ENCODE data around the gene FOXI2. TPM values are rescaled to one million over a fixed set of nuclear protein-coding genes. Genes with fewer than 3 reads are reported as not detected.

The FOXI2 gene
- total RNA-seq, 1 experiment from 2014 or later, result not detected

DNA sequence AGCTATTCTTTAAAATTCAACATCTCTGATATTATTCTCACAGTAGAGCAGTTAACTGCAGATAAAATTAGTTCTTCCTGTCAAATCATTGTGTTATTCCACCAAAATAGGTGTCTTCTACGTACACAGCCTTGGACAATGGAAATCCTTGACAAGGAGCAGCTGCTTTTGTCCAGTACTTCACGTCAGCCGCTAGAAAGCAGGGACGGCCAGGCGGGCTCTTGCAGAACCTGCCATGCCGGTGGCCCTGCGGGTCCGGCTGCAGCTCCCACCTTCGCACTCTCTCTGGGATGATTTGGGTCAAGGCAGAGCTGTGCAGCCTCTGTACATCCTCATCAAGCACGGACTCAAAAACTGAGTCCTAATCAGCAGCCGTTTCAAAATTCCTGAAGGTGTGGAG lies 2.2 kb upstream of the FOXI2 start:
- TF ChIP-seq EZH2 (IDR thresholded peaks at IDR 0.05; ENCODE audit: borderline replicate concordance, low read depth, low read length, poor library complexity, severe bottlenecking) (no peak), CTCF (conservative IDR thresholded peaks at IDR 0.05; ENCODE audit: low read depth, low read length) (no peak)
- Histone ChIP-seq H3K36me3 (ENCODE audit: insufficient read depth, low read length, poor library complexity, severe bottlenecking) (no peaks in the 10 kb centered on the region), H3K27ac (ENCODE audit: low read depth, low read length, poor library complexity, severe bottlenecking) (no peak overlapping the region), H3K9me3 (ENCODE audit: low read depth, low read length, poor library complexity, severe bottlenecking) (no peaks in the 10 kb centered on the region), H3K27me3 (replicated peaks; ENCODE audit: insufficient read depth, low read depth, low read length, poor library complexity) (peaks cover 95% of the 10 kb centered on the region), H3K4me3 (ENCODE audit: low read depth, low read length, poor library complexity, severe bottlenecking) (no peak overlapping the region), H3K4me1 (ENCODE audit: insufficient read depth, low read length, poor library complexity, severe bottlenecking) (no peaks in the 10 kb centered on the region)
- BruUV-seq (replicated peaks), result no TSS peak
- ChIA-PET CTCF (no interaction called here), POLR2A (ENCODE audit: low non-redundant PET) (no interaction called here)
- intact Hi-C loops (cut with micrococcal nuclease; ENCODE audit: unreplicated experiment), result no loop called here
- no peak for DNase-seq (ENCODE audit: low spot score)

- TF ChIP-seq CTCF (conservative IDR thresholded peaks at IDR 0.05; ENCODE audit: low read depth, low read length), result no peak
- TF ChIP-seq EZH2 (IDR thresholded peaks at IDR 0.05; ENCODE audit: borderline replicate concordance, low read depth, low read length, poor library complexity, severe bottlenecking), result no peak
- intact Hi-C loops (cut with micrococcal nuclease; ENCODE audit: unreplicated experiment), result no loop called here
- no peak for DNase-seq (ENCODE audit: low spot score)
- CTCF ChIA-PET, result no interaction called here
- no TSS peak for BruUV-seq (replicated peaks)
- POLR2A ChIA-PET (ENCODE audit: low non-redundant PET), result no interaction called here
- peaks cover 91% of the 10 kb centered on the region for H3K27me3 ChIP-seq (replicated peaks; ENCODE audit: insufficient read depth, low read depth, low read length, poor library complexity)
- H3K36me3 ChIP-seq (ENCODE audit: insufficient read depth, low read length, poor library complexity, severe bottlenecking), result no peaks in the 10 kb centered on the region
- no peaks in the 10 kb centered on the region for H3K4me1 ChIP-seq (ENCODE audit: insufficient read depth, low read length, poor library complexity, severe bottlenecking)
- H3K9me3 ChIP-seq (ENCODE audit: low read depth, low read length, poor library complexity, severe bottlenecking), result no peaks in the 10 kb centered on the region
- H3K27ac ChIP-seq (ENCODE audit: low read depth, low read length, poor library complexity, severe bottlenecking), result no peak overlapping the region
- no peak overlapping the region for H3K4me3 ChIP-seq (ENCODE audit: low read depth, low read length, poor library complexity, severe bottlenecking)
Measured at GRCh38 chr10:127735156-127735555, 1.8 kb upstream of the FOXI2 start.

DNA sequence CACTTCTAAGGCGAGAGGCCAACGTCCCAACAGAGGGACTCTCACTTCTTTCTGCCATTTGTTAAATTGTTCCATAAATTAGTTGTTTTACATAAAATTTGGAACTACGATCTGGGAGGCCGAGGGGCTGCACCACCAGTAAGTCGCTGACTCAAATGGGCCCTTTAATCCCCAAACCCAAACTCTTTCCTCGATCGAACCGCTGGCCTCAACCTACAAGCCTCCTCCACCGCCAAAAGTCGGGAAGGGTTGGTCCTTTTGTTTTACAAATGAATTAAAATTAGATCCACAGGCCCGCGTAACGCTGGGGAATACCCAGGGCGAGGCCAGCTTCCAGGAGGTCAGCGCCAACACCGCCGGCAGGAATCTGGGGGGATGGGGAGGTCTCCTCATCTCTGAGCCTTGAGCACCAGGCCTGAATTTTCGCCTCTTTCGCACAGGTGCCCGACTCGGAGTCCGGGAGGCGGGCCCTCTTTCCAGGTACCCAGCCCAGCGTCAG lies 1.2 kb upstream of the FOXI2 start:
- POLR2A ChIA-PET (ENCODE audit: low non-redundant PET), result no interaction called here
- BruUV-seq (replicated peaks), result no TSS peak

More for the DNA sequence above, 1.2 kb upstream of the FOXI2 start:
- H3K9me3 ChIP-seq (ENCODE audit: low read depth, low read length, poor library complexity, severe bottlenecking), result no peaks in the 10 kb centered on the region
- DNase-seq (ENCODE audit: low spot score), result no peak
- H3K27me3 ChIP-seq (replicated peaks; ENCODE audit: insufficient read depth, low read depth, low read length, poor library complexity), result peaks cover 86% of the 10 kb centered on the region
- no peak for TF ChIP-seq EZH2 (IDR thresholded peaks at IDR 0.05; ENCODE audit: borderline replicate concordance, low read depth, low read length, poor library complexity, severe bottlenecking)
- TF ChIP-seq CTCF (conservative IDR thresholded peaks at IDR 0.05; ENCODE audit: low read depth, low read length), result no peak
- H3K27ac ChIP-seq (ENCODE audit: low read depth, low read length, poor library complexity, severe bottlenecking), result no peak overlapping the region
- H3K4me3 ChIP-seq (ENCODE audit: low read depth, low read length, poor library complexity, severe bottlenecking), result no peak overlapping the region
- CTCF ChIA-PET, result no interaction called here
- H3K36me3 ChIP-seq (ENCODE audit: insufficient read depth, low read length, poor library complexity, severe bottlenecking), result no peaks in the 10 kb centered on the region
- no peaks in the 10 kb centered on the region for H3K4me1 ChIP-seq (ENCODE audit: insufficient read depth, low read length, poor library complexity, severe bottlenecking)
- intact Hi-C loops (cut with micrococcal nuclease; ENCODE audit: unreplicated experiment), result no loop called here
